HG03060 (cell line): ENCODE data around the gene PRKN.

ENCODE experiments used
- ATAC-seq: cut with Tn5 transposase; IDR thresholded peaks from one replicate; pipeline ENCODE4 v1.9.1; 2021; ENCODE audit warnings: low read depth, moderate number of reproducible peaks; ENCODE audit not compliant: unreplicated experiment

The PRKN gene

DNA sequence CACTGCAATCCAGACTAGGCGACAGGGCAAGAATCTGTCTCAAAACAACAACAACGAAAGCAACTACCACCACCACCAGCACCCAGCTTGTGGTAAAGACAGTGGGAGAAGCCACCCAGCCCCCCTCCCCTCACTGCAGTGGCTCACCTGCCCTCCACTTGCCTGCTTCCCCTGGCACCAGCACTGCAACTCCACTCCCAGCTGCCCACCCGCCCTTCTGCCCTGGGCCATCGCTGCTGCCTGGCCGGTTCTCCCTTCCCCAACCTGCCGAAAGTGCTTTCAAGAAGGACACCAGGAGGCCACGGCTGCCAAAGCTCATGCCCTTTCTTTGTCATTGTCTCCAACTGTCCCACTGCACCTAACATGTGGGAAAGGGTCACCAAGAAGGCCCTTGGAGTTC is 1359.1 kb downstream of the PRKN start:
- ATAC-seq = no peak

DNA sequence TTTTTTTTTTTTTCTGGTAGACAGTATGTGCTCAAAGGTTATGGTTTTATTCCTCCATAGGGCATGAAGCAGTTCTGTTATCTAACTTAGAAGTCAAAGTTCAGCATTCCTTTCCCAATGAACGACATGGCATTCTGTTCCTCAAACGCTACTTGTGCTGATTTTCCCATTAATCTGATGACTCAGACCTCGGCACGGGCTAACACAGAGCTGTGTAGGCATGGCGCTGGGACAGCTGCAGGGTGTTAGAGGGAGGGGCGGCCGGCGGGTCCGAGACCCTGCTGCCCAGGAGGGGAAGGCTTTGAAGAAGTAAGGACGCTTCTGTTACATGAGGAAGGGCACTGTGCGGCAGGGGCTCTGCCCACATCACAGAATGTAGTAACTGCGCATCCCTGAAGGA is 1360.1 kb downstream of the PRKN start:
- no peak for ATAC-seq

DNA sequence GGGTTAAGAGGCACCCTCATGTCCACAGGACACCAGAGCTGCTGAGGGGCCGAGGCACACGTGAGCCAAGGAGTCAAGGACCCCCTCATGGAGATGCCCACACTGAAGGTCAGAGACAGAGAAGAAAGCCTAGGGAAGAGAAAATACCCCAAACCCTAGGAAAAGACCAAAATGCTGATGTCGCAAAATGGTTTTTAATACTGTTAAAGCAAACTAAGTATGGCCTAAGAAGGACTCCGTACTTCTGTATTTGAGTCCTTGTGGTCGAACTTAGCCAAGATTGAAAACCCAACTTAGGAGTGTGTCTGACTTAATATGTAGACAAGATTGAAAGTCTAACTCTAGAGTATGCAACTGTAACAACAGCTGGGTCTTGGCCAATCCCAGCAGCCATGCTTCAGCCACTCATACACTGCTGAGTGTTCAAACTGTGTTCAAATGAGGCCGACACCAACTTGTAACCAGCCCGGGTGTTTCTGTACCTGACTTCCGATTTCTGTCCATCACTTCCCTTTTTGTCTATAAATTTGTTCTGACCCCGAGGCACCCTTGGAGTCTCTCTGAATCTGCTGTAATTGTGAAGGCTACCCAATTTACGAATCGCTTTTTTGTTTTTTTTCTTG is 1361.2 kb downstream of the PRKN start:
- ATAC-seq = no peak

DNA sequence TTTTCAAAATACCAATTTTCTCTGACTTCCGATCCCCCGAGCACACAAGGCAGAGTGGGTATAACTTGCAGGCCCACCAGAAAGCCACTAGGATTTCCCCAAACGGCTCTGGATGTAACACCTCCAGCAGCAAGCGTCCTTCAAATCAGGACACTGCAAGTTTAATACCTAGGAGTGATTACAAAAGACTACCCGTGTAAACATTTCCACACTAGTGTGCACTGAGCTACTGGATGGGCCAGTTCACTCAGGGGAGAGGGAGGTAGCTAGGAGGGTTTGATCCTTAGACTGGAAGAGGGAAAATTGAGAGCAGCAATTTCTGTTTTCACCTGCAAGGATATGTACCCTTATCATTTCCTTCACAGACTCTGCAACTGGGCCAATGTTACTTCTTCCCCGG is 1361.9 kb downstream of the PRKN start:
- ATAC-seq = no peak

DNA sequence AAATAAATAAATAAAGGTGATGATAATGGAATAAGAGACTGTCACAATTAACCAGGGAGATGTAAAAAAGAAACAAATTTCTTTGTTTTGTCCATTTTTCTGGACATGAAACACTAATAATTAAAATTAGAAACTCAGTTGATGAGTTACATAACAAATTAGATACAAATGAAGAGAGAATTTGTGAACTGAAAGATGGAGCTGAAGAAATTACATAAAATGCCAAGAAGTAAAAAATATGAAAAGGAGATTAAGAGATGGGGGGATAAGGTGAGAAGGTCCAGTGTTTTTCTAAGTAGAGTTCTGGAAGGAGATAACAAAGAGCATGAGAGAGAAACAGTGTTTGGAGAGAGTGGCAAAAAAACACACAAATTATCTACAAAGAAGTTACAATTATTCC is 1364.3 kb downstream of the PRKN start:
- ATAC-seq = no peak

DNA sequence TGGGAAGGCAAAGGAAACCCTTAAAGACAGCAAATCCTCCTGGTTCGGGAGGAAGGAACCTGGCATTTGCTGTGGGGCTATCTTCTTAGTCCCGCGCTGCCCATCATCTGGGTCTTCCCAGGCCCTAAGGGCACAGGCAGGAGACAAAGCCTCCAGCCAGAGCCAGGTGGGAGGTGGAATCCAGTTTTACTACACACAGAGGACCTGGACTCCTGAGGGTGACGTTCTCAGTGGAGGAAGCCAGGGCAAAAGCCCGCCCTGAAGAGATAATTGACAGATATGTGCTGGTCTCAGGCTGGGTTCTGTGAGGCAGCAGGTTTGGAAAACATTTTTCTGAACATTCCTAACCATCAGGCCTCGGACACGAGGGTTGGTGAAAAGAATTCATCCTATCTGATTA is 1365.3 kb downstream of the PRKN start:
- no peak for ATAC-seq

DNA sequence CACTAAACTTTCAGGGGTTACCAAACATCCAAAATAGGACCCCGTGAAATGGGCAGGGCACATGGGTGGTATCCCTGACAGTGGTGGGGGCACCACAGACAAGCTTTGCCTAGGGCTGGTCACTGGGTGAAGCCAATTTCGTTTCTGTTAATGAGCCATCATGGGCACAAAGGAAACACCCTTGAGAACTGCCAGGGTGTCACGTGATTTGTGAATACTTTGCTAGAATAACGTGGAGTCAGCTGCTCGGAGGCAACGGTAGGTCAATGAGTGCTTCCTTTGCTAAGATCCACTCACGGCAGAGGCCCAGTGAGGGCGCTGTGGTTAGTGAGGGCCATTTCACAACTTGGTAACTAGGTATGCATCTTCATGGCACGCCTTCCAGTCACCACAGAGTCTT is 1366.0 kb downstream of the PRKN start:
- ATAC-seq = no peak

DNA sequence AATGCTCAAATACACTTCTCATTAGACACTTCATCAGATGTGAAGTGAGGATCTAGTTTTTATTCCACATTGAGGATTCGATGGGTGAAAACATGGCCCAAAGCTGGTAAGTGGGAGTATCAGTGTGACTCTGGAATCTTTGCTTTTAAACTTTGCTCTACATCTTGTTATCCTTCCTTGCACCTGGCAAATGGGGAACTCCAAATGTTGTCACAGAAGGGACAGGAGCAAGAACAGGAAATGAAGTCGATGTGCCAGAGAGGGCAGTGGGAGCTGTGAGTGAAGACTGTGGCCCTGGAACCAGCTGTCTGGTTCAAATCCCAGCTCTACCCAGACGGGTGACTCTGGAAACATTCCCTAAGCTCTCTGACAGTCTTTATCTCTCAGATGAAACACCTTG is 1367.0 kb downstream of the PRKN start:
- ATAC-seq = no peak

DNA sequence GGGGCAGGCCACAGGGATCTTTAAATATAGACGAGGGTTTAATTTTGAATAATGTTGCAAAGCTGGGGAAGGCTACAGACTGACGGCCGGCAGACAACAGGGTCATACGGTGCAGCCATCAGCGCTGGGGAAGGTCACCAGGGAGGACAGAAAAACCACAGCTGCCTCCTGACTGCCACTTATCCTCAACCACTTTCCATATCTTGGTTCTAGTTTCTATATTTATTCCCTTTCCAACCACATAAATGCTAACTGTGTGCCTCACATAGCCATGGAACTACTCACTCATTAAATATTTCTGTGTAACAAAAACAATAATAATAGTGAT is 1368.0 kb downstream of the PRKN start:
- no peak for ATAC-seq

DNA sequence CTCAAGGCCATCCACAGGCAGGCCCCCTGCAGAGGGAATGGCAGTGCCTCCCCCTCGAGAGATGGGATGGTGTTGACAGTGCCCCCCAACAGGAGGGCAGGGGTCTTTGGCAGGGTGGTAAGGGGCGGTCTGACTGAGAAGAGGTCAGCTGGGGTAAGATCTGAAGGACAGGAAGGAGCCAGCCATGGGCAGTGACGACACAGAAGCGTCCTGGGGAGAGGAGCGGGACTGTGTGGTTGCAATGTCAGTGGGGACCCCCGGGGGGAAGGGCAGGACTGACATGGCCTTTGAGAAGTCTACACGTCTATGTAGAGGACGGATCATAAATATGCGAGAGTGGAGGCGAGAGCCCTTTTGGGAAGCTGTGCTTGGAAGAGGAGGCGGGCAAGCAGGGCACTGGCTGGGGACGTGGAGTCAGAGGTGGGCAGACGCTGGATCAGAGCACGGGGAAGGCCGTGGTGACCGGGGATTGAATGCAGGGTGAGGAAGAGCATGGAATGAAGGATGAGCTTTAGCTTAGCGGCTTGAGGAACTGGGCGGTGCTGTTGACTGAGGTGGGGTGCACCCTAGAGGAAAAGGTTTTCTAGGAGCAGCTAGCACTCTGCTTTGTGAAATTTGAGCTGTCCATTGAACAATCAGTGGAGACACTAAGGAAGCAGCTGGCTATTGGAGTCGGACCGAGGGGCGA is 1371.3 kb downstream of the PRKN start:
- ATAC-seq = no peak

DNA sequence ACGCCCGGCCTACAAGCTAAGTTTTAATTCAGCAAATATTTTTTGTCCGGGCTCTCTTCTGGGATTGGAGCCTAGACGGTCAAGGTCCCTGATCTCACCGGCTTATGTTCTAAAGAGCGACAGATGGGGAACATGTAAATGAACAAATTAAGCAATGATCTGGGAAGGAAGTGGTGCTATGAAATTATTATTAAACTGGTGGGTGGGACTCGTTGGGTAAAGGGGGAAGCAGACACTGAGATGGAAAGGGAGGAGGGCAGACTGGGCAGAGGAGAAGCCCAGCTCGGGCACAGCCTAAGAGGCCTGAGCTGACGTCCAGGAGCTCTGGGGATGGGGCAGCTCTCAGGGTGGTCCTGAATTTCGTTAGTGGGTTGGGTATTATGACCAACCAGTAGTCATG is 1371.9 kb downstream of the PRKN start:
- ATAC-seq = no peak

DNA sequence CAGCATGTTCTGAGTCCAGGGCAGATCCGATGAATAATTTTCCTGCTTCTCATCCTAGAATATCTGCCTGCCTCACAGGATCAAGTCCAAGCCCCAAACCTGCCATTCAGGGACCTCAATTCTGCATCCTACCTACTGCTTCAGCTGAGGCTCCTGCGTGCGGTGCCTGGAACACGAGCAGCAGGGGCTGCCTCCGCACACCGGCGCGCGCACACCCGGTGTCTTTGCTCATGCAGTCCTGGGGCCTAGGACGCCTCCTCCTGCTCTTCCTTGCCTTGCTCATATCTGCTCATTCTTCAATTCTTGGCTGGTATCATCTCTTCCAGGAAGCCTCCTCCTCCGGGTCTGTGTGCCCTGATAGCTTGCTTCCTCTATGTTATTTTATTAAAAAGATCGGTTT is 1372.6 kb downstream of the PRKN start:
- no peak for ATAC-seq

DNA sequence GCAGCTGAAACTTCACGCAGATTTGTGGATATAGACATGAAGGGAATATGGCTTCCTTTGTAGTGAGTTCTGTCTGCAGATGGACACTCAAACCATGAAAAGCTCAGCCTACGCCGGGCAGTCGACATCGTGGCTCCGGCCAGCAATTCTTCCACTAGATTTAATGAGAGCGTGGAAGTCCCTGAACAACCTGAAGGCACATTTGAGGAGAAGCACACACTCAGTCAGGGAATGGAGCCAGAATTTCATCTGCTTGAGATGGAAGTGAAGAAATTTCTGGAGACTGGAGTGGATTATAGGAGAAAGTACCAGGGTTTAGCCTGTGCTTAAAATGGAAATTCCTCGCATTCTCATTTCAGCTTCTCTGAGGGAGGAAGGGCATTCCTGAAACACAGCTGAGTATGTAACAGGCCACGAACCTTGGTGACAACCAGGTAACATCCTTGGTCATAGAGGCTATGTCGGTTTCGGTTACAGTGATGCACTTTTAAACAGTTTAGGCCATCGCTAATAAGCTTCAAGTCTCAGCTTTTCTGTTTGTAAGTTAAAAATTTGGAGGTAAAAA is 1373.2 kb downstream of the PRKN start:
- ATAC-seq = no peak

DNA sequence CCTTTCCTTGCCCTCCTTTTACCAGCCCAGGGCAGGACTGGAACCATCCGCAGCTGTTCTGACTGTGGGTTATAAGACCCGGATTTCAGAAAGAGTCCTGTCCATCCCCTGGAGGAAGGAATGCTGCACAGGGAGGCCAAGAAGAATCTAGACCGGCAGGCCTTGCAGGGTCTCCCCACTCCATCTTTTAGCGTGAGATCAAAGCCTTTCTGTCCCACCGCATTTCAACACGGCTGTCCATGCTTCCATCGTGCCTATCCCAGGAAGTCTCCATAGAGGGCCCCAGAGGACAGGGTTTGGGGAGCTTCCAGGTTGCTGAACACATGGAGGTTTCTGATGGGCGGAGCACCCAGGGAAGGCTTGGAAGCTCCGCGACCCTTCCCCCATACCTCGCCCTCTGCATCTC is 1374.4 kb downstream of the PRKN start:
- ATAC-seq = no peak

DNA sequence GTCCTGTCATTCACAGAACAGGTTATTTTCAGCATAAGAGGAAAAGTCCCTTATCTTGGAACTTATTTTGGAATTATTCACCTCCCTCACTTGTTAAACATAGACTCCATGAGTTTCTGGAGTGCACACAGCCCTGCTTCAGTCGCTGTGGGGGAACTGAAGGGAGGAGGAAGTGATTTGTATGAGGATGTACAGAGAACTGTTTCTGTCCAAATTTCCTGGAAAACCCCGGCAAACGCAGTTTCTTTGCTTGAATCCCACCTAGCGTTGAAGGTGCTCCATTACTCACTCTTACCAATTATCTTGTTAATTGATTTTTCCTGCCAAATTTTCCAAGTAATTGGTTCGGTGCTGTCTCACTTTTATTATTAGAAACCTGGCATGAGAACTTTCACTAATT is 1375.7 kb downstream of the PRKN start:
- no peak for ATAC-seq

DNA sequence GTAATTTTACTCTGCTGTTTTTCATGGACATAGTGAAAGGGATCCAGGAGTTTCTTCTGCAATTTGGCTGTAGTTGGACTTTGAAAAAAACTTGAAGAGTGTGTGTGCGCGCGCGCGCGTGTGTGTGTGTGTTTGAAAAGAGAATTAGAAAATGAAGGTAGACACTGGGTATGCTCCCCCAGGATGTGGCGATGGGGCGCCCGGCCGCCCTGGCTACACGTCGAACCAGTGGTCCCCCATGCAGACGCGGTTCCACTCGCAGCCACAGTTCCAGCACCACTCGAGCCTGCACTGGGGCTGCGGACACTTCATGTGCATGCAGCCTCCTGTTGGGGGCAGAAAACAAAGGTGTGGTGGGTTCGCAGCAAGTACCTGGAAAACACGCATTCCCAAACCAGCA is 1377.7 kb downstream of the PRKN start:
- ATAC-seq = no peak

DNA sequence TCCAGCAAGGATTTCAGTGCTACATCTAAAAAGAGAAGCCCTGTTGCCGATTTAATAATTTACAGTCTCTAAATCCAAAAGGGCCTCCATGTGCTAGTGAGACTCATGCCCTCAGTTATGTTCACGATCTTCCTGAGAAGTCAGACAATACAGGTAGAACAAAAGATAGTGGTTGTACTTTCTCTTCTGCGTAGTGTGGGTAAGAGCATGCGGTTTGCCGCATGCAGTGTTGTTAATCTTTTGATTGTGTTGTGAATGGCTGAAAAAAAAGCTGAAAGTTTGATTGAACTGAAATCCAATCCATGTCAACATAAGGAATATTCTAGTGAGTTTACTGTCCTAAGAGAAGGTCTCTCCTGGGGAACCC is 1379.0 kb downstream of the PRKN start:
- ATAC-seq = no peak

DNA sequence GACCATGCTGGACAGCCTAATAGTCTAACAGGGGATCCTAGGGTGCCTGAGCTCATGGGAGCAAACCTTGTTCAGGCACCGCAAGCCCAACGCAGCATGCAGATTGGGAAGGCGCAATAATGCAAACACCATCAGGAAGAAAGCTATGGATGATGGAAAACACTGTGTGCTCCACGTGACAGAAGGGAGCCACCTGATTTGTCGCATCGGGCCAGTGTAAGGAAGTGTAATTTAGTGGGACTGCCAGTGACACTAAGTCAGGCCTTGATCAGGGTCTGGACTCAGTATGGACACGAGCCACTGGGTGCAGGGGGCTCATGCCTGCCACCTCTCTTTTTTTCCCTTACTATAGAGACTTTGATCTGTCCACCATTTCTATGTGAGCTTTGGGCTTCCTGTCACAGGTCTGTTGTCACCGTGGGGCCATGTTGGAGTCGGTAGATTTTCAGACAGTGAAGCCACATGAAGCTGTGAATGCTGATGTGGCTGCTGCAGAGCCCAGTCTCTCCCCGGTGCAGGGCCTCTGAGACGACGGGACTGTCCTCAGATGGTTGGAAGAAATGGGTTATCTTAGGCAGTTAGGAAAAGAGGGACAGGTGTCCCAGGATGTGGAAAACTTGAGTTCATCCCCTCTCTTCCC is 1379.5 kb downstream of the PRKN start:
- no peak for ATAC-seq

DNA sequence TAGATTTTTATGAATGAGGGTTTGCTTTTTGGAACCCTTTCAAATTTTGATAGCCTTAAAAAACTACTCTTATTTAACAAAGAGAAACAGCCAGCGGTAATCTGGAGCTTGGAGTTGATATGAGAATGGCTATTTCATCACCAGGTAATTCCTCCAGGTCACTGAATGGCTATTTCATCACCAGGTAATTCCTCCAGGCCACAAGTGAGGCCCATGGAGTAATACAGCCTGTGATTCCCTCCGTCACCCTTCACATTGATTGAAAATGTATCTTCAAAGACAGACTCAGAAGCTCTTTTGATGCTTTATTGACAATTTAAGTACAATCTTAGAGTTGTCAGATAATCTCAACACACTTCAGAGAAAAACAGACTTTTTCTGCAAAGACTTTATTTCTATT is 1380.4 kb downstream of the PRKN start:
- ATAC-seq = no peak

DNA sequence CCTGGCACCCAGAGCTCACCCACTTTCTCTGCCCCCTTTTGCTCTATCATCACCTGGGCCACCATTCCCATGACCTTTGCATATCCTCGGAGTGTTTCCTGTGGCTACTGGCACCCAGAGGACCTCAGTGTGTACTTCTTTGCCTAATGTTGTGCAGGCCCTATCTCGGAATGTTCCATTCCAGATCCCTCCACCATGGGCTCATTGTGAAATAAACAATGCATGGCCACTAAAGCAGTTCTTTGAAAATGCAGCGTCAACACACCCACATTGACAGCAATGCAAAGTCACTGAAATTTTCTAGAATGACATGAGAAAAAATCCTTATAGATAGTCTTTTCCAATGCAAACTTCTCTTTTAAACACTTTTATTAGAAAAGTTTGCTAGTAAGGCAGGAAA is 1380.8 kb downstream of the PRKN start:
- no peak for ATAC-seq

DNA sequence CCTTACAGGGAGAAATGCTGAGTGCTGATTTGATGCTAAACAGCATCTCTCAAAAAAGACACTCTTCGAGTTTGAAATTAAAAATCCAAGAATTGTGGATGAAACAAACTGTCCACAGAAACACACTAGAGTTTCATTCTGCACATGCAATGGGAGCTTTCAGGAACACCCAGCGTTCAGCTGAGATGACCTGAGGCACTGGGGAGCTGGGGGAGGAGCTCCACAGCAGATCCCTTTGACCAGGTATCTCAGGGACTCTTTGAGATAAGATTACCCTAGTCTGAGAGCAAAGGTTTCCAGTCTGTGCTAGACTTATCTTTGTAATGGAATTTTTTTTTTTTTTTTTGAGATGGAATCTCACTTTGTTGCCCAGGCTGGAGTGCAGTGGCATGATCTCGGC is 1382.9 kb downstream of the PRKN start:
- ATAC-seq = no peak

DNA sequence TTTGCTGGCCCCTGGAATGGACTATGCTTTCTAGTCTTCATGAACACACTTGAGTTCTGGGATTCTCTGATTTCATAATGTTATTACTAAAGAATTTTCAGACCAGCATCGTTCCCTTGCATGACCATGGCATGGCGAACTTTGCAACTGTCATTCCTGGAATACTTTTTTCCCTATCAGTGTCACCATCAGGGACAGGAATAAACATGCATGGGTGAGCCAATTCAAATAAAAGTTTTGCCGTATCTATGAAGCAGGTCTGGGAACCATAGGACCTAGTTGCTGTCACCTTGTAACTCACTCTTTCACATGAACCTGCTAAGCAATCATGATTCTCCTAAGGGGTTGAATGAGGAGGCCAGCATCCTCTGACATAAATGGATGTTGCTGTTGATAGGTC is 1385.5 kb downstream of the PRKN start:
- no peak for ATAC-seq
